MM.1S (cell line): ENCODE results near the gene USP24.
"Not testable (repeated sequence)": the region's sequence is repeated elsewhere in the genome, so short reads cannot be mapped to it uniquely, and the experiment has no call there.

Experiments used
- DNase-seq: peaks from one replicate; pipeline ENCODE4 v3.0.0-alpha.2; 2015
- H2AFZ ChIP-seq: fragments of 300-600 bp; sonication (generic); 2 replicates; pipeline ENCODE4 v1.6.0; 2016; ENCODE audit warnings: antibody characterized with exemption, low read length
- H3F3A ChIP-seq: fragments of 300-600 bp; sonication (generic); 2 replicates; pipeline ENCODE4 v1.6.1; 2016; ENCODE audit warnings: mild to moderate bottlenecking, antibody characterized with exemption, low read length, moderate library complexity, mixed read lengths; ENCODE audit not compliant: insufficient read depth
- H3K27ac ChIP-seq: fragments of 300-600 bp; sonication (generic); 2 replicates; pipeline ENCODE4 v1.5.1; 2016; ENCODE audit warnings: mild to moderate bottlenecking, low read length
- H3K27me3 ChIP-seq: fragments of 300-600 bp; sonication (generic); replicated peaks from 2 replicates; pipeline ENCODE4 v1.6.0; 2016; ENCODE audit warnings: low read length; ENCODE audit not compliant: insufficient read depth
- H3K36me3 ChIP-seq: fragments of 300-600 bp; sonication (generic); replicated peaks from 2 replicates; pipeline ENCODE4 v1.6.1; 2016; ENCODE audit warnings: mild to moderate bottlenecking, low read length, mixed read lengths; ENCODE audit not compliant: insufficient read depth
- H3K4me1 ChIP-seq: fragments of 300-600 bp; sonication (generic); 2 replicates; pipeline ENCODE4 v1.6.1; 2016; ENCODE audit warnings: low read length, mixed read lengths
- H3K4me2 ChIP-seq: fragments of 300-600 bp; sonication (generic); 2 replicates; pipeline ENCODE4 v1.6.0; 2016; ENCODE audit warnings: low read depth, low read length
- H3K4me3 ChIP-seq: fragments of 300-600 bp; sonication (generic); 2 replicates; pipeline ENCODE4 v1.5.1; 2016; ENCODE audit warnings: low read length, mixed read lengths
- H3K79me2 ChIP-seq: fragments of 300-600 bp; sonication (generic); 2 replicates; pipeline ENCODE4 v1.6.1; 2016; ENCODE audit warnings: mixed run types, low read length, mixed read lengths
- H3K9ac ChIP-seq: fragments of 300-600 bp; sonication (generic); 2 replicates; pipeline ENCODE4 v1.6.1; 2016; ENCODE audit warnings: low read length, mixed read lengths
- H3K9me2 ChIP-seq: fragments of 300-600 bp; sonication (generic); replicated peaks from 2 replicates; pipeline ENCODE4 v1.6.1; 2016; ENCODE audit warnings: mild to moderate bottlenecking, low read length, mixed read lengths; ENCODE audit not compliant: insufficient read depth
- H3K9me3 ChIP-seq: fragments of 300-600 bp; sonication (generic); replicated peaks from 2 replicates; pipeline ENCODE4 v1.6.1; 2016; ENCODE audit warnings: mild to moderate bottlenecking, low read length, mixed read lengths; ENCODE audit not compliant: insufficient read depth
- H4K20me1 ChIP-seq: fragments of 300-600 bp; sonication (generic); 2 replicates; pipeline ENCODE4 v1.6.1; 2016; ENCODE audit warnings: mild to moderate bottlenecking, low read length, moderate library complexity, mixed read lengths; ENCODE audit not compliant: insufficient read depth
- EZH2 ChIP-seq: fragments of 300-600 bp; sonication (generic); optimal IDR thresholded peaks from 2 replicates; pipeline ENCODE3; 2017; ENCODE audit warnings: low read depth, mild to moderate bottlenecking, antibody characterized with exemption, low read length, mixed read lengths
- EZH2phosphoT487 ChIP-seq: fragments of 300-600 bp; sonication (generic); IDR thresholded peaks from 2 replicates; pipeline ENCODE4 v1.6.1; 2018; ENCODE audit warnings: antibody characterized with exemption, low read length
- TF ChIP-seq, protein P1 (sequence below): fragments of 300-600 bp; sonication (generic); IDR thresholded peaks from 2 replicates; pipeline ENCODE4 v1.5.1; 2016; ENCODE audit warnings: antibody characterized with exemption, low read length, mixed read lengths

Gene USP24

GRCh38 chr1:55033265-55033614 lies 181.9 kb downstream of the USP24 start:
- H3K9me3 ChIP-seq: no peaks in the 10 kb centered on the region

DNA sequence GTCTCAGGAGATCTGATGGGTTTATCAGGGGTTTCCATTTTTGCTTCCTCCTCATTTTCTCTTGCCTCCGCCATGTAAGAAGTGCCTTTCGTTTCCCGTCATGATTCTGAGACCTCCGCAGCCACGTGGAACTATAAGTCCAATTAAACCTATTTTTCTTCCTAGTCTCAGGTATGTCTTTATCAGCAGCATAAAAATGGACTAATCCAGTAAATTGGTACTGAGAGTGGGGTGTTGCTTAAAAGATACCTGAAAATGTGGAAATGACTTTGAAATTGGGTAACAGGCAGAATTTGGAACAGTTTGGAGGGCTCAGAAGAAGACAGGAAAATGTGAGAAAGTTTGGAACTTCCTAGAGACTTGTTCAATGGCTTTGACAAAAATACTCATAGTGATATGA lies 184.1 kb downstream of the USP24 start:
- not testable (repeated sequence) for H2AFZ ChIP-seq, H3K27ac ChIP-seq

More at GRCh38 chr1:55033265-55033614, 181.9 kb downstream of the USP24 start:
- DNase-seq: no peak
- Histone ChIP-seq H3K27ac (no peak overlapping the region), H3K79me2 (no peaks in the 10 kb centered on the region), H3K4me1 (no peaks in the 10 kb centered on the region), H3K27me3 (peaks cover 14% of the 10 kb centered on the region; the same call in 1 of the 2 replicates), H3K36me3 (no peaks in the 10 kb centered on the region), H2AFZ (no peak overlapping the region), H4K20me1 (no peaks in the 10 kb centered on the region), H3K4me2 (no peak overlapping the region), H3F3A (no peaks in the 10 kb centered on the region), H3K9me2 (no peaks in the 10 kb centered on the region), H3K4me3 (no peak overlapping the region), H3K9ac (no peak overlapping the region)
- TF ChIP-seq EZH2phosphoT487 (no peak), EZH2 (no peak)
- TF ChIP-seq, protein P1, sequence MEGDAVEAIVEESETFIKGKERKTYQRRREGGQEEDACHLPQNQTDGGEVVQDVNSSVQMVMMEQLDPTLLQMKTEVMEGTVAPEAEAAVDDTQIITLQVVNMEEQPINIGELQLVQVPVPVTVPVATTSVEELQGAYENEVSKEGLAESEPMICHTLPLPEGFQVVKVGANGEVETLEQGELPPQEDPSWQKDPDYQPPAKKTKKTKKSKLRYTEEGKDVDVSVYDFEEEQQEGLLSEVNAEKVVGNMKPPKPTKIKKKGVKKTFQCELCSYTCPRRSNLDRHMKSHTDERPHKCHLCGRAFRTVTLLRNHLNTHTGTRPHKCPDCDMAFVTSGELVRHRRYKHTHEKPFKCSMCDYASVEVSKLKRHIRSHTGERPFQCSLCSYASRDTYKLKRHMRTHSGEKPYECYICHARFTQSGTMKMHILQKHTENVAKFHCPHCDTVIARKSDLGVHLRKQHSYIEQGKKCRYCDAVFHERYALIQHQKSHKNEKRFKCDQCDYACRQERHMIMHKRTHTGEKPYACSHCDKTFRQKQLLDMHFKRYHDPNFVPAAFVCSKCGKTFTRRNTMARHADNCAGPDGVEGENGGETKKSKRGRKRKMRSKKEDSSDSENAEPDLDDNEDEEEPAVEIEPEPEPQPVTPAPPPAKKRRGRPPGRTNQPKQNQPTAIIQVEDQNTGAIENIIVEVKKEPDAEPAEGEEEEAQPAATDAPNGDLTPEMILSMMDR: no peak

GRCh38 chr1:55026682-55027081 lies 188.5 kb downstream of the USP24 start:
- not testable (repeated sequence) for H3F3A ChIP-seq, H2AFZ ChIP-seq, H3K79me2 ChIP-seq, H3K9me2 ChIP-seq, H3K36me3 ChIP-seq, H3K9ac ChIP-seq, H3K4me1 ChIP-seq, H3K27ac ChIP-seq, H4K20me1 ChIP-seq, H3K9me3 ChIP-seq, H3K27me3 ChIP-seq, H3K4me3 ChIP-seq, H3K4me2 ChIP-seq, DNase-seq

More for the DNA sequence above, 184.1 kb downstream of the USP24 start:
- H3K79me2 ChIP-seq, DNase-seq, H3K4me3 ChIP-seq, H3K4me2 ChIP-seq, H3K27me3 ChIP-seq, H4K20me1 ChIP-seq, H3K9ac ChIP-seq, H3F3A ChIP-seq, H3K9me2 ChIP-seq, H3K4me1 ChIP-seq, H3K9me3 ChIP-seq, H3K36me3 ChIP-seq: not testable (repeated sequence)

DNA sequence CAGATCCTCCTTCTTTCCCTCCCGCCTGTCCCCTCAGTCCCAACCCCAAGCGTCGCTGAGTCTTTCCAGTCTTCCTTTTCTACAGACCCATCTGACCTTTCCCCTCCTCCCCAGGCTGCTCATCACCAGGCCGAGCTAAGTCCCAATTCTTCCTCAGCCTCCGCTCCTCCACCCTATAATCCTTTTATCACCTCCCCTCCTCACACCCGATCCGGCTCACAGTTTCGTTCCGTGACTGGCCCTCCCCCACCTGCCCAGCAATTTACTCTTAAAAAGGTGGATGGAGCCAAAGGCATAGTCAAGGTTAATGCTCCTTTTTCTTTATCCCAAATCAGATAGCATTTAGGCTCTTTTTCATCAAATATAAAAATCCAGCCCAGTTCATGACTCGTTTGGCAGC lies 191.0 kb downstream of the USP24 start:
- not testable (repeated sequence) for DNase-seq, H3K4me3 ChIP-seq, H3K9ac ChIP-seq

DNA sequence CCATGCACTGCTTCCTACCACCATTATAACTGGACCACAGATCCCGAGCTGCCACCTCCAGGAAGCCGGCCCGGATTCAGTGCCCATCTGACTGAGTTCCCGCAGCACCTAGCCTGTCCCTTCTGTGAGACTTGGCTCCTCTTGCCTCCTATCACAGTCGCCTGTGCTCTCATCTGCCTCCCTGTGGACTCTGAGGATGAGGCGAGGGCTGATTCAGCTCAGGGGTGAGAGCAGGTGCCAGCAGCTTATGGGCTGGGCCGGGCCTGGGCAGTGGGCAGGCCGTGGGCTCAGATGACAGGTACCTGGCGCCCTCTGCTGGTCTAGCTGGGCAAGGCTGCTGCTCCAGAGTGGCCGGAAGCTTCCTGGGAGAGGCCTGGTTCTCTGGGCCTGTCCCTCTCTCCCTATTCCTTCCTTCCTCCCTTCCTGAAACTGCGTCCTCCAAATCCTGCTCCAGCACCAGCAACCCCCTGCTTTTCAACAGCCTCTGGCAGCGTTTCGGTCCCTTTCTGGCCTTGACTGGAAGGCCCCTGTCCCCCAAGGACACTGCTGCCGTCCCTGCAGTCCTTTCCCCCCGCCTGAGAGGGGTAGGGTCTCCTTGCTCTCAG lies 193.1 kb downstream of the USP24 start:
- no peaks in the 10 kb centered on the region for H3K36me3 ChIP-seq
- H3K9me3 ChIP-seq: no peaks in the 10 kb centered on the region
- no peak overlapping the region for H3K4me3 ChIP-seq
- no peaks in the 10 kb centered on the region for H3K9me2 ChIP-seq
- H3F3A ChIP-seq: no peaks in the 10 kb centered on the region
- H3K9ac ChIP-seq: no peak overlapping the region
- H3K4me2 ChIP-seq: no peak overlapping the region
- H4K20me1 ChIP-seq: no peaks in the 10 kb centered on the region
- no peaks in the 10 kb centered on the region for H3K27me3 ChIP-seq
- TF ChIP-seq, protein P1: peak; percentile 89
- TF ChIP-seq EZH2: no peak
- no peaks in the 10 kb centered on the region for H3K79me2 ChIP-seq
- H3K27ac ChIP-seq: no peak overlapping the region
- H3K4me1 ChIP-seq: no peaks in the 10 kb centered on the region
- peak overlapping the region; percentile 66 for H2AFZ ChIP-seq
- DNase-seq: peak; percentile 76

More for the DNA sequence above, 191.0 kb downstream of the USP24 start:
- not testable (repeated sequence) for H3K27me3 ChIP-seq, H4K20me1 ChIP-seq, H2AFZ ChIP-seq, H3K27ac ChIP-seq, H3K36me3 ChIP-seq, H3K79me2 ChIP-seq, H3K4me1 ChIP-seq, H3K9me3 ChIP-seq, H3F3A ChIP-seq, H3K9me2 ChIP-seq, H3K4me2 ChIP-seq
